ENCODE results near the gene PPP1R14C.

Gene PPP1R14C

DNA sequence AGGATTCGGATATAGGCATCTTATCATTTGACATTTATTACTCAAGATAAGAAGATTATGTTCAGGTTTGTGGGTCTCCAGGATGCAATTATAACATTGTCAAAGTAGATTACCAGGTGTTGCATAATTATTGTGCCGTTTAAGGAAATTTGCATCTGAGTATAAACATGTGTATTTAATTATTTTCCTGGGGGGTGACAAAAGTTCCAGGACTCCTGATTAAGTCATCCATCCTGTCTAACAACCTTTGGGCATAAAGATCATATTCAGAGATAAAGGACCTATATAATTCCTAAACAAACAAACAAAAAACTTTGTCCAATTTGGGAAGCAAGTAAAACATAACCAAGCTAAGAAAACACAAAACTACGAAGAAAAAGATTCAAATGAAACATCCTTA is 3.3 kb upstream of the PPP1R14C start:
- DNase-seq = no peak

DNA sequence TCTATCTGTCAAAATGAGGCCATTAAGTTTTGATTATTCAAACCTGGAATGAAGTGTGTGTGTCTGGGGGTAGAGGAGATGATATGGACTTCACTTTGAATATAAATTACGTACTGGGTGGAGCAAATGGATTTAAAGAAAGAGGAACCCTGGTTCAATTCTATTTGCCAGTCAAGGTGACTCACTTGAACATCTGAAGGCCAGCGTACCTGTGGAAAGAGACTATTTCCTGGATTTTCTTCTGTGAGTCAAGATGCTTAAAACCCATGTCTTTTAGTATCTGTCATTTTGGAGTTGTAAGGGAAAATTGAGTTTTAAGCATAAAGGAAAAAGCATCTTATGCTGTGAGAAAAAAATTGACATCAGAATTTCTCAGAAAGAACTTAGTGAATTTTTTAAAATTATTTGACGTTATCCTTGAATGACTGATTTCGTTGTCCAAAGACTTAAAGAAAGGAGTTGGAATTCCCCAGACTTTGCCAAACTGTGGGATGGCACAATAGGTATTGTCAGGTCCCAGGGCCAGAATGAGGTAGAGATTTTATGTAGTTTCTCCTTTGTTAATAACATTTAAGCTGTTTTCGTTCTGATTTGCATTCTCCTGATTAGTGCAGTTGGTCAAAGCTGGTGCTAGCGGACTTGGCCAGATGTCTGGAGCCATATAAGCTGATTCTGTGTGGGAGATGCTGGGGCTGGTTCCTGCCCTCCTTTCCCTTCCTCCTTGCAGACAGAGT is 2.4 kb upstream of the PPP1R14C start:
- DNase-seq = no peak

DNA sequence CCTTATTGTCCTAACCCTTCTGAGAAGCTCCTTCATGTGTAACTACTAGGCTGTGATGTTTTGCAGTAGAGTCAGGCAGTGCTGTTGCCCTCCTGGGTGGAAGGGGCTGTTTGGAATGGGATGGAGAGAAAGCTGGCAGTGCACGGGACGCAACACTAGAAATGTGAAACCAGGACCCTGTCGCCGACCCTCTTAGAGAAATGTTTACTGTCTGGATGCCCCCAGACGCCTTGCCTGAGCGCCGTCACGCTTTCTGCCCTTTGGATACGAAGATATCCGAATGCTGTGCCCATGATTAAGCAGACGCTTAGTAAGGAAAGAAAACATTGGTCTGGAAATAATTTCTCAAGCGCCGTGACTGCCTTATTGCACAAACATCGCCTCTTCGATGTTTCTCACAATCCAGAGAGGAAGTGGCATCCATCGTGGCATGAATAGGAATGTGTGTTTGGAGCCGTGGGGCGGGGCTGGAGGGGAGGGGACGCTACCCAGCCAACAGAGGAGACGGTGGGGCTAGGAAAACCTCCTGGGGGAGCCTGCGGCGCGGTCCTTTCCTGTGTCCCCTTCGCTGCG is 661 bp upstream of the PPP1R14C start:
- DNase-seq = no peak

DNA sequence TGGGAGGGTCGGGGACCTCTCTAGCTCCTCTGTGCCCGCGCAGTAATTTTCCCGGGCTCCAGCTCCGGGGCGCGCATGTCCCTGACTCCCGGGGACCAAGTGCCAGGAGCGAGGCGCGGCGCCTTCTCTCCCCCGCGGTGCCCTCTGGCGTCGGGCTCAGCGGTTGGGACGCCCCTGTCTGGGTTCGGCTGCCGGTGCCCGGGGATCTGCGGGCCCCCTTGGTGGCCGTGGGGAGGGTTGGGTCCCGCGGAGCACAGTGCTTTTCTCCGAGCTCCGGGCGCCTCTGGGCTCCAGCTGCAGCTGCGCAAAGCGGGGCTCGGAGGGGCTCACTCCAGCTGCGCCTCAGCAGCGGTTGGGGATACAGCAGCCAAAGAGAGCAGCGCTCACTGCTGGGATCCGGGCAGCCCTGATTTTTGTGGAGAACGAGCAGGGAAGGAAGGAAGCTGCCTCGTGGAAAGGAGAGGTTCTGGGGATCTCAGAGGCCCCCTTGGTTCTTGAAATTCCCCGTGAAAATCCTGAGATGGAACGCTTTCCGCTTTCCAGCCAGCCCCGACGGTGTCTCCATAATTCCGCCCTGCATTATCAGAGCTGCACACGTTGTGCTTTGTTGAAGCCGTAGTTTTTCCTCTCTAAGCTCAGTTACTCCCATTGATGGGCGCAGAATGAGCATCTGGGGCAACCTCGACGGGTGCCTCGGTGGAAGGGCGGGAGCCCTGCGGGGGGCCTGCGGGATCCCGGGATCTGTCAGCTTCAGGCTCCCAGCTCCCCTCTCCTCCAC is 861 bp downstream of the PPP1R14C start:
- DNase-seq = peak; percentile 28

DNA sequence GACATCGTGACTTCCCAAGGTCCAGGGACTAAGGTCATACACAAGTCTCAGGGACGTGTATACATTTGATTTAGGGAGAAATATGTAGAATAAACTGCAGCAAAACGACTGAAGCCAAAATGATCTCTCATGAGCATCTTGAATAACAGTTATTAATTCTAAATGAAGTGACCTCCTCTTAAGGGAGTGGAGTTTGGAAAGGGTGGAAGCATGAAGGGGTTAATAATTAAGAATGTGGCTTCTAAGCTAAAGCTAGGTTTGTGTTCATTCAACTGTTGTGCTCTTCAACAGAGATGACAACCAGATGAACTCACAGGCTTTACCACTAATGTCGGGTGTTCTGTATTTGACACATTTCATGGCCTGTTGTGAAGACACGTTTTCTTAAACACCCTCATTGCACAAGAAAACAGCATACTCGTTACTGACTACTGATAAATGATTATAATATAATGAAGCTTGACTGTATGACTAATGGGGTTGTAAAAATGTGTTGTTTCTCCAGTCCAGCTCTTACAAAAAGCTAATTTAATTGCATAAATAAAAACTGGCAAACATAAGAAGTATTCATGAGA is 1.5 kb downstream of the PPP1R14C start:
- no peak for DNase-seq

DNA sequence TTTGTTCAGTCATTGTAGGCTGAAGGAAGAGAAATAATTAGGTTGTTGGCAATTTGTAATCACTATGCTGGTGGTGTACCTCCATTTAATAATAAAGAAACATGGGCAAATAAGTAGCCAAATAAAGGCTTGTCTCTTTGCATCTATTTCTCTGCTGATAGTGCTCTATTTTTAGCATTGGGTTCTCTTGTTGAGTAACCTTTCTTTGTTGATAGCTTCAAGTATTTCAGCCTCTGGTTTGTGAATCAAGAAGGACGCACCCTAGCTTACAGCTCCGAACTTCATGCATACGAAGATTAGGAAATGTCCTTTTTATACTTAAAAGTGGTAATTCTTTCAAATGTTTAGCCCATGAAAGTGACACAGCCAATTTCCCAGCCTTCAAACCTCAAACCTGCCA is 2.6 kb downstream of the PPP1R14C start:
- DNase-seq = no peak

DNA sequence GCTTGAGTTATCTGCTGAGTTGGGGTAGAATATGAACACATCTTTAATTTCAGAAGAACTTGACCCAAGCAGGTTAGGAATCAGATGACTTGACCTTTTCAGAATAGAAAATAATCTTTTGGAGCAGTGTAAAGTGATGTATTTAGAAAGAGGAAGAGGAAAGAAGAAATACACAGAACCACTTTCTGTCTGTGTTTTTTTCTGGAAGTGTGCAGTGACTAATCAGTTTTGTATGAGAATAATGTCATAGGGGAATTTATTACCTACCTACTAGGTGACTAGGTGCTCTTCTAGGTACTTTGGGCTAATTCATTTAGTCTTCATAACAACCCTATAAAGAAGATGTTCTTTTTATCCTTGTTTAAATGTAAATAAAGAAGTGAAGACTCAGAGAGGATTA is 3.0 kb downstream of the PPP1R14C start:
- DNase-seq = no peak

DNA sequence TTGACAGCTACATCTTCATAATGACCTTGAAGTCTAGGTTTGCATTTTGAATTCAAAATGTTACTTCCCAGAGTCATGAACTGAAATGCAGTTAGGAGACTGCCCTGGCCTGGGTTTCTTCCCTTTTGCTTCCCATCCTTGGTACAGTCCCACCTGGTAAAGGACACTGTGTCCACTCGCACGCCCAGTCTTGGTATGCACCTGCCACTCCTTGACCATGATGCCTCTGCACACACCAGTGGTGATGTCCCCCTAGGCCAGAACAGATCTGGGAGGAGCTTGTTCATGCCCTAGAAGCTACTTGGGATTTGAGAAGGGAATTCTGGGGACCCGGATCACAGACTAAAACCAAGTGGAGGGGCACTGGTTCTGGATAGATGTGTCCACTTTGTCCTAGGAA is 3.6 kb downstream of the PPP1R14C start:
- no peak for DNase-seq

DNA sequence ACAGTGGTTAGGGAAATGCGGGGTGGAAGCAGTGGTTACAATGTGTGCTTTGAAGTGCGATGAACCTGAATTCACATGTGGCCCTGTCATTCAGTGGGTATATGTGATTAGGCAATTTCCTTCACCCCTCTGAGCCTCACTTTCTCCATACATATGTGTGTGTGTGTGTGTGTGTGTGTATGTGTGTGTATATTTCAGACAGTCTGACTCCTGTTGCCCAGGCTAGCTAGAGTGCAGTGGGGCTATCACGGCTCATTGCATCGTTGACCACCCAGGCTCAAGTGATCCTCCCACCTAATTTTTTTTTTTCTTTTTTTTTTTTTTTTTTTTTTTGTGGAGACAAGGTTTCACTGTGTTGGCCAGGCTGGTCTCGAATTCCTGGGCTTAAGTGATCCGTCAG is 6.3 kb downstream of the PPP1R14C start:
- no peak for DNase-seq

DNA sequence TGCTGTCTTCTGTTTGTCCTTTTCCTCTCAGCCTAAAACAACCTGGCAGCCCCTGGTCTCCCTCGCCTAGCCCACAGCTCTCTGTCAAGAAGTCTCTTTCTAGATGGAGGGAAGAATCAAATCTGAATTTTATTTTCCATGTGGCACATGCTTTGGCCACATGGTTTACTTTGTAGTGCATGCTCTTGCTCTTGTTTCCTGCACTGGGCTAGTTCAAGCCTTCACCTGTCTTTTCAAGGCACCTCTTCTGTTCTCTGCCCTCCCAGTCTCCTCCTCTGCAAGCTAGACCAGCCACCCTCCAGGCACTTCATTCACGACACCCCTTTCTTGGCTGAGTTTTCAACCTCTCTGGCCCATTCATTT is 7.6 kb downstream of the PPP1R14C start:
- DNase-seq = no peak

DNA sequence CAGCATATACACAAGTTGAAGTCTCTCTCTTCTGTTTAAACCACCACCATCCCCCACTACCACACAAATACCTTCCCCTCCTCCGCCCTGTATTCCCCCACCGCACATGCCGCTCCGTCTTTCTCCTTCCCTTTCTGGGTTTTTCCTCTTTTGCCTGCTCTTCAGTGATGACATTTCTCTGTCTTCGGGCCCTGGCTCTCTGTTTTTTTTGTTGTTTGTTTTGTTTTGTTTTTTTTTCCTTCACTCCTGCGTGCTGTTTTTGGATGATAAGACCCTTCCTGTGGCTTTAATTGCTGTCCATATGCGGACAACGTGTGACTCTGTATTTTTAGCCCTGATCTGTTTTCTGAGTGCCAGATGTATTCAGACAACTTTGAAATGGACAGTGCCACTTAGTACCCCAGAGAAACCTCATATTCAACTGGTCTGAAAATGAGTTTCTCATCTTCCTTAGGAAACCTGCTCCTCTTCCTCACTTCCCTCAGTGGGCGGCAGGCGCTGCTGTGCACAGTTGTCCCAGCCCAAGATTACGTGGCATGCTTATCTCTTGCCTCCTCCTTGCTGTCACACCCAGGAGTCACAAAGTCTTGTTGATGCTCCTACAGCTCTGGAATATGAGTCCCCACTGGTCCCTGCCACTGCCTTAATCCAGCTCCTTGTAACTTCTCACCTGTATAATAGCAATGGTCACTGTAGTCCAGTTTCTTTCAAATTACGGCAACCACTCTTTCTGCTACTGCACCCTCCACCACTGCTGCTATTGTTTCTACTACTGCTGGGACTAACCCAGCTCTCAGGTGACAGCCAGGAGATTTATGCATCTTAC is 8.2 kb downstream of the PPP1R14C start:
- DNase-seq = no peak

DNA sequence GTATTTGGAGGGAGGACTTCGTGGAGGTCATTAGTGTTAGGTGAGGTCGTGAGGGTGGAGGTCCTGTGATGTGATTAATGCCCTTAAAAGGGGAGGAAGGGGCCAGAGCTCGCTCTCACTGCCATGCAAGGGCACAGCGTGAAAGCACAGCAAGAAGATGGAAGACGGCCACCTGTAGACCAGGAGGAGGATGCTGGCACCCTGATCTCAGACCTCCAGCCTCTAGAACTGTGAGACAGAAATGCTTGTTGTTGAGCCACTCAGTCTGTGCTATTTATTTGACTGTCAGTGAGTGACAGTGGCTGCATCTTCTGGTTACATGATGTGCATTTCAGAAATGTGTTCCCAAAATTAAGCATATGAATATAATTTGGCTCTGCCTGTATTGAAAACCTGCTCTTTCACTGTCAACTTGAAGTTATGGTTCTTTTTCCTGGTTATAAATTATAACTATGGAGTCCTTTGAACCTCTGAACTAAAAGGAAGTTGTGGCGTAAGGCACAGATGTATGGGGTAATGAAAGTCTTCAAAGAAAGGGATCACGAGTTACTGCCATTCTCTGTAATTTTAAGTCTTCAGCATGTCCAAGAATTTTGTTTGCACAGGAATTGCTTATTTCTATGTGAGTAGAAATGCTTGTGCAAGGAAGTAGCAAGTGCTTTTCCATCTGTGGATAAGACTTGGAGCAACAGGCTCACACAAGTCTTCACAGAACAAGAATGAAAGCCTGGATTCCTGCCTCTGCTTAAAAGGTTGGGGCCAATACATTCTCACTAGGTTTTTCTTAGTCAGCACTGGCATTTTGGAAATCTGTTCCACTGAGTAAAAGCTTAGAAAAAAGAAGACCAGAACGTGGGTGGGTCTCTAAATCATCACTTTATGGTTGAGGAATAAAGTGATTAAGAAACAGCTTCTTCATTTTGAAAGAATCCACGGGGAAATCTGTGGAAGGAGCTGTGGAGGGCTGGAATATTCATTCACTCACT is 10.3 kb downstream of the PPP1R14C start:
- DNase-seq = no peak

DNA sequence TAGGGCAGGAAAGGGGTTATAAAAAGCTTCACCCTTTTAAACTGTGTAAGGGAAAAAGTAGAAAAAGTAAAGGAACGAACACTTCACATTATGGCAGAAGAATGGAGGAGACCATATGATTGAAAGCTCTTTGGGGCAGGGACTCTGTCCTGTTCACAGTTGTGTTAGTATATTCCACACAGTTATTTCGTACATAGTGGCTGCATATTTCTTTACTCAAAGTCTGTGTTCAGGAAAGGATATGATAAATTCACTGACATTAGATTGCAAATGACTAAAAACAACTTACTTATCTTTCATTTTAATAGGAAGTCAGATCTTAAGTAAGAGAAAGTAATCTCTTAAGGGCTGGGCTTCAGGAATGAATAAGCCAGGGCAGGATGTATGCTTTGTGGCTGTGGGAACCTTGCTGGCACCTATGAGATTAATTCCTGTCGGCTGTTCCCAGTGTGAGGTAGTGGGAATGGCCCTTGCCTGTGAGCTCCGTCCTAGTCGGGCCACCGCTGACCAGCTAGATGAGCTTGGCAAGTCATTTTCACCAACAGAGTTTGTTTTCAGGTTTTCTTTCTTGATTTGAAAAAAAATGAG is 11.2 kb downstream of the PPP1R14C start:
- DNase-seq = no peak

DNA sequence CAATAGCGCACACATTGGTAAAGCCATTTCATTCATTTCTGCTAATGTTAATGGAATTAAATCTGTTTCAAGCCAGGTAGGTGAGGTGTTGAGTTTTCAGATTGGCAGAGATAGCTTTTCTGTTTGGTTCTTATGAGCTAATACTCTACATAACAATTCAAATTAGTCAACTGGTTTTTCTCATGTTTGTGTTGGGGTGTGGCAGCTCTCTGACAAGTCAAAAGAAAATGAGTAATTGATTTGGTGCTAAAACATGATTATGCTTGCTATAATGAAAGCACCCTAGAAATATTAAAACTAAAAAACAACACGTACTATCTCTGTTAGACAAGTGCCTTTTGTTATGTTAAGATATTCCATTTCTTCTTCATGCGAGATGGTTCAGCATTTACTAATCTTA is 13.6 kb downstream of the PPP1R14C start:
- no peak for DNase-seq

DNA sequence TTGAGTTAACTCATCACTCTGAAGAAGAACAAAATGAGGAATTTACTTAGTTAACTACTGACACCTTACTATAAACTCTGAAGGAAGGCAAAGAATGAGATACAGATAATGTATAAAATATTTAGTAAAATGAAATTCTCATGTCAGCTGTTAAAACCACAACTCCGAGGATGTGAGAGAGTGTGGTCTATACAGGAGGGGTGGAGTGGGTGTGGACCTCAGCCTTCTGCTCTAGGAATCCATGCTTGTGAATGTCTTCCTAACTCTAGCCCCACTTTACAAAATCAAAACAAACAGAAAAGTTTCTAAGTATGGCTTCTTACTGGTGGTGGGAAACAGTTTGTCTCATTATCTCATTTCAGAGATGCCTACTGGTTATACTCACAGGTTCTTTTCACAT is 14.2 kb downstream of the PPP1R14C start:
- no peak for DNase-seq

DNA sequence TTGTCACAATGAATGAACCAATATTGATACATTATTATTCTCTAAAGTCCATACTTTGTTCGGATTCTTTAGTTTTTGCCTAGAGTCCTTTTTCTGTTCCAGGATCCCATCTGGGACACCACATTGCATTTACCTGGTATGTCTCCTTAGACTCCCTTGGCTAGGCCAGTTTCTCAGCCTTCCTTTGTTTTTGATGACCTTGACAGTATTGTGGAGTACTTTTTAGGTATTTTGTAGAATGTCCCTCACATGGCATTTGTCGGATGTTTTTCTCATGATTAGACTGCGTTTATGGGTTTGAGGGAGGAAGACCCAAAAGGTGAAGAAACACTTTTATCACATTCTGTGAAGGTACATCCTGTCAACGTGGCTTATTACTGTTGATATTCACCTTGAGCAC is 16.9 kb downstream of the PPP1R14C start:
- DNase-seq = no peak

DNA sequence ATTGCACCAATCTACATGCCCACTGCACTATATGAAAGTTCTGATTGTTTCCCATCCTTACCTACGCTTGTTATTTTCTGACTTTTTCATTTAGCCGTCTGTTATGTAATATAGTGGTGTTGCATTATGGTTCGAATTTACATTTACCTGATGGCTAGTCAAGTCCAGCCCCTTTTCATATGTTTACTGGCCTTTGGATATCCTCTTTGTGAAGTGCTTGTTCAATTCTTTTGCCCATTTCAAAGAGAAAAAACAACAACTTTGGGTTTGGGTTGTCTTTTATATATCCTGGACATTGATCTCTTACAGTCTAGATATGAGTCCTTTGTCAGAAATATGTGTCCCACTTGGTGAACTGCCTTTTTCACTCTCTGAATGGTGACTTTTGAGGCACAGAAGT is 21.1 kb downstream of the PPP1R14C start:
- no peak for DNase-seq

DNA sequence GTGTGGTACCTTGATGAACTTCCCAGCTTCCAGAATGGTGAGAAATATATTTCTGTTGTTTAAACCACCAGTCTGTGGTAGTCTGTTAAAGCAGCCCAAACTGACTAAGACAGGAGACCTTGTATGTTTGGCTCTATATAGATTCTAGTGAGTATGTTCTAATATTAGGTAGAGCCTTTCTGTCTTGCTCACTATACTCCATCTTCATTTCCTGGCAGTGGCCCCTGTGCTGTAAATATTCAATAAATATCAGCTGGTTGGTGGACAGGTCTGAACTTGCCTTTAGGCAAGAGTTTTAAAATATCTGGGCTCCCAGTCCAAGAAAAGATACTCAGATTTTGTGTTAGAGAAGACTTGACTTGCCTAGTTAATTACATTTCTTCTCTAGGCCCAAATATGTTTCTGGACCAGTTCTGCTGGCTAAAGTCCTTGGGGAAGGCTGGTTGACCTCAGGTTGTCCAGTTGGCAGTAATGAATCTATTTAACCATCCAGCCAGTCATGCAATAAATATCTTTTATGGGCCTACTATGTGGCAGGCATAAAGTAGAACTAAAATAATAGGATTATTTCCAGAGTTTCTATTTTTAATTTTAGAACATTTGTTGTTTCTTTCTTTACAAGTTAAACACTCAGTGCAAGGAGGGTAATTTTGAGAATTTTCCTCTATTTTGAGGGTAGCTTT is 22.3 kb downstream of the PPP1R14C start:
- DNase-seq = no peak

DNA sequence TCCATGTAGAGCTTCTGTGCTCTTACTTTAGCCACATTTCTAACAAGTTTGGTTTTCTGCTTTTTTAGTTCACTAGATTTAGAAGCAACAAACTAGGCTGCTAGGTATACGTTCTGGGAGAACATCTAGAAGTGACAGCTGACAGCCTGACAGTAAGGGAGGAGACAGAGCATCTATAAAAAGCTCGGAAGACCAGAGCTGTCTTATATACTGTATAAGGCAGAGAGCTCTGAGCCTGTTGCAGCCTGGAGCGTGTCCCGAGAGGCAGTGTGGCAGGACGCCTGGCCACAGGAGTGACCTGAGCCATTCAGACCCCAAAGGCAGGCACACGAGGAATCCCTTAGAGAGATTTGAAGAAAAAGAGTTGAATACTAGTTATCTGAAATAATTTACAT is 24.6 kb downstream of the PPP1R14C start:
- DNase-seq = no peak

DNA sequence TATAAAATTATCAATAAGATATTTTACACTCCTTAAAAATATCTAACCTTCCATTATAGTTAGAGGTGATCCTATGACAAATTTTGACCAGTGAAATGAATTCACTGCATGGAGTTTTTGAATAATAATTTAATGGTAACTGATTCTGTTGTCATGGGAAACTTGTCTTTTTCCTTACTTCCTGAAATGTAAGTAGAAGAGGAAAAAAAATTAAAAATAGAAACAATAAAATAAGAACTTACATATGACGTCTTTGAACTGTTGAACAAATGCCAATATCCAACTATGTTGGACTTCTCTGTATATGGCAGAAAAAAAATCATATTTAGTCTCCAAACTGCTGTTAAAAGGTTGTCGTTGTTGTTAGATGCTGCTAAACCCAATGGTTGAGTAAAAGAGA is 26.3 kb downstream of the PPP1R14C start:
- no peak for DNase-seq

DNA sequence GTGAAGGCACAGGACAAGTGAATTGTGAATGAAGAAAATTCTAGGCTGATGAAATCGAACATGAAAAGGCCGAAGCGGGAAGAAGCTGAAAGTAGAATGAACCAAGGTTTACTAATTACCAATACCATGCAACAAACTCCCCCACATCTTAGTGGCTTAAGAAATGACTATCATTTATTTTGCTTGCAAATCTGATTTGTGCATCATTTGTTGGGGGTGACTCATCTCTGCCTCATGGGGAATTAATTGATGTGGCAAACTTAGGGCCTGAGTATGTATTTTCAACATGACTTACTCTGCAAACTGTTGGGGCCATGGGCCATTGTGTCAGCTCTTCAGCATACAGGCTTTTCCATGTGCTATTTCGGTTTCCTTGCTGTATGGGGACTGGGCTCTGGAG is 26.8 kb downstream of the PPP1R14C start:
- no peak for DNase-seq

All from right hindlimb (tissue), 1 donor.